ENCODE data around the gene ARL3.
"Not testable (repeated sequence)": the region's sequence is repeated elsewhere in the genome, so short reads cannot be mapped to it uniquely, and the experiment has no call there.

ARL3 gene

DNA sequence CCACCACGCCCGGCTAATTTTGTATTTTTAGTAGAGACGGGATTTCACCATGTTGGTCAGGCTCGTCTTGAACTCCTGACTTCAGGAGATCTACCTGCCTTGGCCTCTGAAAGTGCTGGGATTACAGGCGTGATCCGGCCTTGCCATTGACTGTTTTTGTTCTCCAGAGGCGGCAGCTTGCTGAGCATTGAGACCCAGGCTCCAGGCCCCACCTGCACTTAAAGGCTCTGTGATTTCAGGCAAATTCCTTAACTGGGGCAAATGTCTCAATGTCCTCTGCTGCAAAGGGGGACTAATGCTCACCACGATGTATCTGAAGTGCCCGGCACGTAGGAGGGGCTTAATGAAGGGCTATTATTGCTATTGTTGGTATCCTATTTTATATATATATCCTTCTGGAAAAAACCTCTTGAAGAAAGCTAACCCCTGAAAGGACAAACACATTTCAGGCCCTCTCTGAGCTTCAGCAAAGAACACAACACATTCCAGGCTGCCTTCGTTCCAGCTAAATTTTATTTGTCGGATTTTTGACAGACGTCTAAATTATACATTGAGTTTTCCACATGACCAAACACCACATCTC is 40.9 kb downstream of the ARL3 start:
- DNase-seq (ENCODE audit: low spot score) = no peak

- no peak for DNase-seq (ENCODE audit: low spot score)
Observed at GRCh38 chr10:102670871-102671434, 43.2 kb downstream of the ARL3 start.

DNA sequence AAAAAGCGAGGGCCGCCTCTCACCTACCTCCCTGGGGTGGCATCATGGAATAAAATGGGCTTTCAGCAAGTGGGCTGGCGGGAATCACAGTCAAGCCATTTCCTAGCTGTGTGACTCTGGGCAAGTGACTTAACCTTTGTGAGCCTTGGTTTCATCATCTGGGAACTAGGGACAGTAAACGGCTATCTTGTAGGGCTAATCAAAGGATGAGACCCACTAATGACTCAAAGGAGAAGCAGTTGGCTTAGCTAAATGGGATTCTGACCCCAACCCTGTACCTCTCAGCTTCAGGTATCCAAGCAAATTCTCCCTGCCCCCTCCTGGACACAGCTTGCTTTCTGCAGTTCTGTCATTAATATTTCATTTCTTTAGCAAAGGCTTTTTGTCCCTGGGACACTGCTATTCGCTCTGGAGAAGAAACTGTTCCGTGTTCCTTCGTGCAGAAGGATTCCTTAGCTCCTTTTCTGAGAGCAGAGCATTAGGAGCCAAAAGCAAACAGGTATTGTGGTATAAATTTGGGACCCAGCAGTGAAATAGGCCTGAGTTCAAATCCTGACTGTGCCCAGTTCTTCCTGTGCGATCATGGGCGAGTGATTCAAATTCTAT is 44.0 kb downstream of the ARL3 start:
- DNase-seq (ENCODE audit: low spot score) = no peak

GRCh38 chr10:102669206-102670064 is 44.8 kb downstream of the ARL3 start:
- DNase-seq (ENCODE audit: low spot score) = no peak

DNA sequence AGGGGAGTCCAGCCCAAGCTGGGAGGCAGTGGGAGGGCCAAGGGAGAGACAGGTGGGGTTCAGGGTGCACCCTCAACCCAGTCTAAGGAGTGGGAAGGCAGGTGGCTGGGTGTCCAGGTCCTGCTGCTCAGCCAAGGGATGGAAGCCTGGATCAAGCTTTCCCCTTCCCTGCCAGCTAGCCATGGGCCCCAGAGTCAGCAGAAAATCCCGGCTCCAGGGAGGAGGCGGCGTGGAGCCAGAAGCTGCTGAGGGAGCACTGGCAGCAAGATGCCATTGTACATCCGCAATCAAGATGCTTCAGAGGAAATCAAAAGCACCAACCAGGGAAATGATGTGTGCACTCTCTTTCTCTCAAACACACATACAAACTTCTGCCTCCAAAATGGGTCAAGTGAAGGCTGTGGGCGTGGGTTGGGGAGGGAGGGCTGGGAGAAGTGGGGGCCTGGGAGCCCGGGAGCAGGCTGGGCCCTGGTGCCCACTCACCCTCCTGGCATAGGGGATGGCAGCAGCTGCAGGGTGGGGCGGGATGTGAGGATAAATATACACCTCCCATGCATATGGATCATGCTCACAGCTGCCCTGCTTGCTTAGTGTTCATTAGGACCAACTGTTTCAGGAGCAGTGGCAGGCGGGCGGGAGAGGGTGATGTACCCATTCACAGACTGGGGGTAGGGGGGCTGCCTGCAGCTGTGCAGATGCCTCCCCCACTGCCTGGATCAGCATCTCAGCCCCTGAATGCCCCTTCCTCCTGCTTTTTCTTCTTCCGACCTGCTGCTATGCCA is 45.7 kb downstream of the ARL3 start:
- DNase-seq (ENCODE audit: low spot score) = no peak

DNA sequence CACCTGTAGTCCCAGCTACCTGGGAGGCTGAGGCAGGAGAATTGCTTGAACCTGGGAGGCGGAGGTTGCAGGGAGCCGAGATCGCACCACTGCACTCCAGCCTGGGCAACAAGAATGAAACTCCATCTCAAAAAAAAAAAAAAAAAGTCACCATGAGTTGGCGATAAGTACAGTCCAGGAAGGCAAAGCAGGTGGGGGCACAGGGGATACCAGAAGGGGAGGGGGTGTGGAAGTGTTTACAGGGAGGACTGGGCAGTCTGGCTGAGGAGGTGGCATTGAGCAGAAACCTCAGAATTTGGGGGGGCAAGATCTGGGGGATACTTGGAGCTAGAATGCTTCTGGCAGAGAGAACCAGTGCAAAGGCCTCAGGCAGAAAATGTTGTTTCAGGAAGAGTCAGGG is 46.8 kb downstream of the ARL3 start:
- DNase-seq (ENCODE audit: low spot score) = not testable (repeated sequence)

DNA sequence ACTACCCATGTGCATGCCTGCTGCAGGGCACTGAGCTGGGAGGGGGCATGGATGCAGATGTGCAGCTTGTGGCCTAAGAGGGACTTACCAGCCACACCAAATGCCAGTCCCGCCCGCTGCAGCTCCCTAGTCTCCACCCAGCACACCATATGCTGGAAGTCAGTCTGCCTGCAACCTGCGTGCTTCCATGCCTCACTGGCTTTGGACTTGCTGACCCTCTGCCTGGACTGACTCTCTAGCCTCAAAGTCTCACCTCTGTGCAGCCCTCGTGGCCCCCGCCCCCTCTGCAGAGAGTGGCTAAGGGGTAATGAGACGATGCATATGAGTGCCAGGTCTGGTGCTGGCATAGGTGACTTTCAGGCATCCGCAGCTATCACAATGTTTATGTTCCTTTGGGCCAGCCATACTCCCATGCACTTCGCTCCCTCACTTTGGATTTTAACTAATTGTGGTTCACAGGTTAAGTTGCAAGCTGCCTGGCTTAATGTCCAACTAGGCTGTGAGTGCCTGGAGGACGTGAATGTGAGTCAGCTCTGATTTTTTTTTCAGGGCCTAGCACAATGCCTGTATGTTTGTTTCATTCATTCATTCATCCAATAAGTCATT is 48.2 kb downstream of the ARL3 start:
- DNase-seq (ENCODE audit: low spot score) = no peak

DNA sequence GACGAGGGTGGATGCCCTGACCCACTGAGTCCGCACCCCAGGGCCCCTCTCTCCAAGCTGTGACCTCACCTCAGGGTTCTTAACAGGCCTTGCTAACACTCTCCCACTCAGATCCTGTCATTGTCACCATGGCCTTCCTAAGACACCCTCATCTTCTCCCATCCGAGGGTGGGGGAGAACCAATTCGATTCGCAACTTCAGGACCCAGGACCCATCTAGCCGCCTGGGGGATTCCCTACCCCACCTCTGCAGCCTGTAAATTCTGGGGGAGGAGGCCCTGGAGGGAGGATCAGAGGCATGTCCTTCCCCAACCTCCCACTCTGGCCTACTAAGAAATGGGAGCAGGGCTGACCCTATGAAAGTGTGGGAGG is 52.6 kb downstream of the ARL3 start:
- DNase-seq (ENCODE audit: low spot score) = no peak

- peak; percentile 89 for DNase-seq (ENCODE audit: low spot score)
Observed at GRCh38 chr10:102660888-102661657, 53.1 kb downstream of the ARL3 start.

DNA sequence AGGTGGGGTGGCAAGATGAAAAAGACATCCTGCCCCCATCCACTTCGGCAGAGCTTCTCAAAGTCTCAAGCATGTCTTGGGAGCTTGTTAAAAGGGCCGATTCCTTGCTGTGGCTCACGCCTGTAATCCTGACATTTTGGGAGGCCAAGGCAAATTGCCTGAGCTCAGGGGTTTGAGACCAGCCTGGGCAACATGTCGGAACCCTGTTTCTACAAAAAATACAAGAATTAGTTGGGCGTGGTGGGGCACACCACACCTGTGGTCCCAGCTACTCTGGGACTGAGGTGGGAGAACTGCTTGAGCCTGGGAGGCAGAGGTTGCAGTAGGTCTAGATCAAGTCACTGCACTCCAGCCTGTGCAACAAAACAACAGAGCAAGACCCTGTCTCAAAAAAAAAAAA is 55.4 kb downstream of the ARL3 start:
- no peak for DNase-seq (ENCODE audit: low spot score)

DNA sequence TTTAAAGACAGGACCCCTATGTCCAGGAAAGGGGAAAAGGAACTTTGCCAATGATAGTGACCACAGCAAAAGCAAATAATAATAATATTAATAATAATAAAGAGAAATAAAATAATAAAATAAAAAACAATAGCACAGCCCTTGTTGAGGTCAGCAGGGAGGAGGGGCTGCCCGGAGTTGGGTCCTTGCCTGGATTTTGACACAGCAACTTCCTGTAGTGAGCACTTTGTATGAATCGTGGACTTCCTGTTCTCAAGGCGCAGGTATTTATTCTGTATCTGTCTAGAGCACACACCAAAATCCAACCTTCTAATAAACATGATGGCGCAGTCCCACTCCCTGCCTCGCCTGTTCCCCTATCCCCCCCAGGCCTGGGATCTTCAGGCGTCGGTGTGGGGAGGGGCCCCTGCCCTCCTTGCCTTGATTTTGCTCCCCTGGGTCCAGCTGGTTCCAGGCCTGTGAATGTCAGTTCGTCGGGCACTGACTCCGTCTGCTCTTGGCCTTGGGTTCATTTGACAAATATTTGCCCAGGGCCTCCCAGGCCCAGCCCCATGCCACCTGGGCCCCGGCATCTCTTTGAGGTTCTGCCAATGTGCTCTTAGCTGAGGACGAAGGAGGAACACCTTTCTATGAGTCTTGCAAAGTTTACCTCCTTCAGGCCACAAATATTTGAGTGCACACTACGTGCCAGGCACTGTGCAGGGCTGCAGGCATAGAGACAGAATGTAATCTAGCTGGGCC is 56.0 kb downstream of the ARL3 start:
- DNase-seq (ENCODE audit: low spot score) = no peak

DNA sequence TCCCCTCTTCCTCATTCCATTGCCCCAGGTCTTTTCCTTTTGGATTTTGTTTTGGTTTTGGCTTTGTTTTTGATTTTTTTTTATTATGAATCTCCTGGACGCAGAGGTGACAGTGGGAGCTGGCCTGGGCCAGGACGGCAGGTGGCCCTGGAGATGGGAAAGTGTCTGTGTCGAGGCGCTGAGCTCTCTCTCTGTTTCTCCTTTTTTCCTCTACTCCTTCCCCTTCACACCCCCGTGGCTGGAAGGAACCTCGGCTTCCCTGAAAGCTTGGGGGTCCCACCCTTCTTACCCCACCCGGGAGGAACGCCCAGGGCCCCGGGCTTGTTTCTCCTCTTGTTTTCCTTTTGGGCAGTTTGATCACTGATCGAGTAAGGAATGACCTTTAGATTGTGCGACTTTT is 56.7 kb downstream of the ARL3 start:
- DNase-seq (ENCODE audit: low spot score) = no peak

GRCh38 chr10:102656791-102657371 is 57.3 kb downstream of the ARL3 start:
- DNase-seq (ENCODE audit: low spot score) = no peak

DNA sequence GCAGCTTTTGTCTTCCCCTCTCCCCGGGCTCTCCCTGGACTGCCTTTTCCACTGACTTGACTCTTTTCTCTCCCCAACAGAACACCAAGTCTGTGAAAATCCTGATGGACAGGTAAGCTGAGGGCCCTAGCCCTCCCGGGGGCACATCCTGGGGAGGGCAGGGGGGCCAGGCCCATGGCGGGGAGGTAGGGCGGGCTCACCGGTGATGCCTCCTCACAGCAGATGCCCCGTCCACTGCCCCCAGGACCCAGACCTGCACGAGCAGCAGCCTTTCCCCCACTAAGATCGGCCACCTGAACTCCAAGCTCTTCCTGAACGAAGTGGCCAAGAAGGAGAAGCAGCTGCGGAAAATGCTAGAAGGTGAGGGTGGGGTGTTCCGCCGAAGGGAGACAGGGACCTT is 58.2 kb downstream of the ARL3 start:
- DNase-seq (ENCODE audit: low spot score) = no peak

GRCh38 chr10:102654969-102655368 is 59.2 kb downstream of the ARL3 start:
- no peak for DNase-seq (ENCODE audit: low spot score)

- no peak for DNase-seq (ENCODE audit: low spot score)
Observed at GRCh38 chr10:102654566-102654965, 59.6 kb downstream of the ARL3 start.

DNA sequence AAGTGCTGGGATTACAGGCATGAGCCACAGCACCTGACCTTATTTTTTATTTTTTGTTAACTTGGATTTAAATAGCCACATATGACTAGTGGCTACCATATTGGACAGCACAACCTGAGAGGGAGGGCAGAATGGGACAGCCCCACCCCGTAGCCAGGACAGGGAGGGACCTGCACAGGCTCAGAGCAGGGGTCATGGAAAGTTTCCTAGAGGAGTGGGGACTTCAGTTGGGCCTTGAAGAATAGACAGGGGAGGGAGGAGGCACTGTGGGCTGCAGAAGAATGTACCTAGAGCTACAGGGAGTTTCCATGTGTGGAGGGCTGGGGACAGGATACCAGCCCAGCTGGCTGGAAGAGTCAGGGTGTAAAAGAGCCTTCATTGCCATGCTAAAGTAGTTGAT is 61.1 kb downstream of the ARL3 start:
- DNase-seq (ENCODE audit: low spot score) = no peak

GRCh38 chr10:102652170-102652916 is 61.9 kb downstream of the ARL3 start:
- no peak for DNase-seq (ENCODE audit: low spot score)

GRCh38 chr10:102651455-102652169 is 62.6 kb downstream of the ARL3 start:
- DNase-seq (ENCODE audit: low spot score) = no peak
